Stimulated activated CD4-positive, alpha-beta T cell treated with anti-CD3 and anti-CD28 coated beads, Interleukin-12 subunit alpha, Interleukin-12 subunit beta, amount 100 ng/mL, for 24 hours (primary cell): ENCODE results near the gene UNC50.

ENCODE experiments used
- DNase-seq, 2 experiments: peaks; one replicate each; pipeline ENCODE4 v3.0.0-alpha.2; 2020; ENCODE audit warnings: low read depth in 2 of 2

The UNC50 gene

DNA sequence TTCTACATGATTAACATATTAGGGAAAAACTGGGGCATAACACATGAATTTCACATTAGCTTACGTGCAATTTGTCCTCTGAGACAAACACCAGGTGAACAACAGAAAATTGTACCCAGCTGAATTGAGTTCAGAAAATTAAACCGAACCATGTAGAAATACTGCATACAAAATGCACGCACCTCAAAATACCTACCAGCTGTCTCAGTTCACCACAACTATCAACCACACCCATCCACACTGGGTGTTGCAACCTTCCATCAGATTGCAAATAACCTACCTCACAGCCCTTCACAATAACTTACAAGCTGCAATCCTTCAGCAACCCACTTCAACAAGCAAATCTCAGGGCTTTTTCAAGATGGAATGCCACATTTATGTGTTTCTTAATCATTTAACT is 55.9 kb downstream of the UNC50 start:
- DNase-seq, result no peak

GRCh38 chr2:98665677-98666076 is 57.3 kb downstream of the UNC50 start:
- no peak for DNase-seq
